SK-N-MC (cell line): Measurements from ENCODE around the gene ZCCHC2.

Experiments
- DNase-seq: peaks from one replicate; pipeline ENCODE4 v3.0.0-alpha.2; 2011; ENCODE audit warnings: low read depth, low spot score
- H3K27ac ChIP-seq: fragments of 200-600 bp; sonication (generic); 2 replicates; pipeline ENCODE4 v1.5.1; 2016; ENCODE audit warnings: mixed run types
- H3K36me3 ChIP-seq: fragments of 200-600 bp; sonication (generic); 2 replicates; pipeline ENCODE4 v1.6.1; 2017; ENCODE audit warnings: antibody characterized with exemption, low read length, mixed read lengths; ENCODE audit not compliant: insufficient read depth
- H3K4me3 ChIP-seq: fragments of 200-600 bp; sonication (generic); 2 replicates; pipeline ENCODE4 v1.5.1; 2016
- H3K9ac ChIP-seq: fragments of 200-600 bp; sonication (generic); 2 replicates; pipeline ENCODE4 v1.8.0; 2017; ENCODE audit warnings: mixed run types, mixed read lengths; ENCODE audit not compliant: insufficient read length
- H3K9me3 ChIP-seq: fragments of 200-600 bp; sonication (generic); 2 replicates; pipeline ENCODE4 v1.6.1; 2017; ENCODE audit warnings: low read depth, mild to moderate bottlenecking, antibody characterized with exemption, low read length, moderate library complexity, mixed read lengths
- EZH2 ChIP-seq: fragments of 200-600 bp; sonication (generic); IDR thresholded peaks from one replicate; pipeline ENCODE4 v1.6.1; 2017; ENCODE audit warnings: antibody characterized with exemption
- FOXP2 ChIP-seq: optimal IDR thresholded peaks from 2 replicates; pipeline ENCODE3; 2011; ENCODE audit warnings: mild to moderate bottlenecking, moderate library complexity; ENCODE audit not compliant: insufficient read depth; ENCODE audit errors: extremely low read length, control extremely low read depth
- POLR2AphosphoS5 ChIP-seq: IDR thresholded peaks from 2 replicates; pipeline ENCODE4 v1.6.1; 2012; ENCODE audit warnings: mild to moderate bottlenecking, low read depth, low read length, borderline replicate concordance

Gene ZCCHC2

GRCh38 chr18:62576271-62576670 lies 53.4 kb downstream of the ZCCHC2 start:
- no peaks in the 10 kb centered on the region for H3K9me3 ChIP-seq
- no peak for DNase-seq
- H3K27ac ChIP-seq: no peak overlapping the region
- H3K36me3 ChIP-seq: peaks cover 22% of the 10 kb centered on the region
- no peak overlapping the region for H3K9ac ChIP-seq
- no peak for TF ChIP-seq POLR2AphosphoS5
- TF ChIP-seq FOXP2: no peak
- no peak for TF ChIP-seq EZH2
- H3K4me3 ChIP-seq: no peak overlapping the region

GRCh38 chr18:62576845-62577512 lies 54.2 kb downstream of the ZCCHC2 start:
- no peak overlapping the region for H3K9ac ChIP-seq
- H3K9me3 ChIP-seq: no peaks in the 10 kb centered on the region
- TF ChIP-seq EZH2: no peak
- TF ChIP-seq FOXP2: no peak
- TF ChIP-seq POLR2AphosphoS5: no peak
- no peak overlapping the region for H3K4me3 ChIP-seq
- H3K27ac ChIP-seq: no peak overlapping the region
- H3K36me3 ChIP-seq: peaks cover 22% of the 10 kb centered on the region
- no peak for DNase-seq

- Histone ChIP-seq H3K9ac (no peak overlapping the region), H3K36me3 (peaks cover 22% of the 10 kb centered on the region), H3K4me3 (no peak overlapping the region), H3K9me3 (no peaks in the 10 kb centered on the region), H3K27ac (no peak overlapping the region)
- no peak for TF ChIP-seq EZH2
- no peak for TF ChIP-seq FOXP2
- TF ChIP-seq POLR2AphosphoS5: no peak
- no peak for DNase-seq
Observed at GRCh38 chr18:62577765-62578164, 54.9 kb downstream of the ZCCHC2 start.

- no peak for DNase-seq
- Histone ChIP-seq H3K9me3 (no peaks in the 10 kb centered on the region), H3K9ac (no peak overlapping the region), H3K27ac (no peak overlapping the region), H3K4me3 (no peak overlapping the region), H3K36me3 (peaks cover 17% of the 10 kb centered on the region)
- TF ChIP-seq POLR2AphosphoS5 (no peak), EZH2 (no peak), FOXP2 (no peak)
Observed at GRCh38 chr18:62578980-62579511, 56.2 kb downstream of the ZCCHC2 start.

GRCh38 chr18:62583376-62583775 lies 60.6 kb downstream of the ZCCHC2 start:
- Histone ChIP-seq H3K27ac (no peak overlapping the region), H3K9ac (no peak overlapping the region), H3K4me3 (no peak overlapping the region), H3K36me3 (no peaks in the 10 kb centered on the region; the same call in 1 of the 2 replicates), H3K9me3 (no peaks in the 10 kb centered on the region)
- no peak for DNase-seq
- TF ChIP-seq POLR2AphosphoS5 (no peak), FOXP2 (no peak), EZH2 (no peak)

- H3K27ac ChIP-seq: no peak overlapping the region
- TF ChIP-seq EZH2 (no peak), FOXP2 (no peak), POLR2AphosphoS5 (no peak)
- H3K36me3 ChIP-seq: no peaks in the 10 kb centered on the region; the same call in 1 of the 2 replicates
- DNase-seq: peak; percentile 78
- H3K9ac ChIP-seq: no peak overlapping the region
- no peaks in the 10 kb centered on the region for H3K9me3 ChIP-seq
- no peak overlapping the region for H3K4me3 ChIP-seq
Observed at GRCh38 chr18:62584241-62585120, 61.7 kb downstream of the ZCCHC2 start.

GRCh38 chr18:62585274-62586150 lies 62.7 kb downstream of the ZCCHC2 start:
- Histone ChIP-seq H3K9me3 (no peaks in the 10 kb centered on the region), H3K36me3 (no peaks in the 10 kb centered on the region; the same call in 1 of the 2 replicates), H3K4me3 (no peak overlapping the region), H3K27ac (no peak overlapping the region), H3K9ac (no peak overlapping the region)
- no peak for DNase-seq
- no peak for TF ChIP-seq POLR2AphosphoS5
- TF ChIP-seq FOXP2: no peak
- no peak for TF ChIP-seq EZH2
